DMS79 (cell line): Measurements from ENCODE around the gene GNAT3.

Experiments used
- DNase-seq: peaks from one replicate; lab custom pipeline; 2025; lab: John Stamatoyannopoulos, UW

The GNAT3 gene

DNA sequence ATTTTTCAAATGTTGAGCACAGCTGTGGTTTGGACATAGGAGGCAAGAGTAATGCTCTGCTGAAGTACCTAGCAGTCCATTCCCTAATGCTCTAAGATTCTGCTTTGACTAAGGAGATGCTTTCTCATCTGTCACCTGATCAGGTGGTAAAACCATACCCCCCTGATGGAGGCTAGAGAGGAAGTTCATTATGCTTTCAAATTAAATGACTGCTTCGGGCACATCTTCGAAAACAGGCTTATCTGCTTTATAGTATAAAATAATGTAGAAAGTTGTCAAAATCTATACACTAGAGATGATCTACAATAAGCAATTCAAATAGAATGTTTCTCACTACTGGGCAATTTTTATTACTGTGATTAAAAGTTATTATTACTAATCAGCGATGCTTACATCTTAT, at the start of gene GNAT3:
GNAT3 (minus strand) TSS at position 101 of the 400 bp plus-strand sequence. CDS start 138 bp downstream, outside the sequence.
- DNase-seq = no peak

DNA sequence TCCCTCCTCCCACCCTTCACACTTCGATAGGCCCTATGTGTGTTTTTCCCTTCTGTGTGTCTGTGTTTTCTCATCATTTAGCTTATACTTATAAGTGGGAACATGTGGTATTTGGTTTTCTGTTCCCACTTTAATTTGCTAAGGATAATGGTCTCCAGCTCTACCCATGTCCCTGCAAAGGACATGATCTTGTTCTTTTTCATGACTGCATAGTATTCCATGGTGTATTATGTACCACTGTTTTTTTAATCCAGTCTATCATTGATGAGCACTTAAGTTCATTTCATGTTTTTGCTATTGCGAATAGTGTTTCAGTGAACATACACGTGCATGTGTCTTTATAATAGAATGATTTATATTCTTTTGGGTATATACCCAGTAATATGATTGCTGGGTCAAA, 46.3 kb upstream of the GNAT3 start:
- DNase-seq = no peak

DNA sequence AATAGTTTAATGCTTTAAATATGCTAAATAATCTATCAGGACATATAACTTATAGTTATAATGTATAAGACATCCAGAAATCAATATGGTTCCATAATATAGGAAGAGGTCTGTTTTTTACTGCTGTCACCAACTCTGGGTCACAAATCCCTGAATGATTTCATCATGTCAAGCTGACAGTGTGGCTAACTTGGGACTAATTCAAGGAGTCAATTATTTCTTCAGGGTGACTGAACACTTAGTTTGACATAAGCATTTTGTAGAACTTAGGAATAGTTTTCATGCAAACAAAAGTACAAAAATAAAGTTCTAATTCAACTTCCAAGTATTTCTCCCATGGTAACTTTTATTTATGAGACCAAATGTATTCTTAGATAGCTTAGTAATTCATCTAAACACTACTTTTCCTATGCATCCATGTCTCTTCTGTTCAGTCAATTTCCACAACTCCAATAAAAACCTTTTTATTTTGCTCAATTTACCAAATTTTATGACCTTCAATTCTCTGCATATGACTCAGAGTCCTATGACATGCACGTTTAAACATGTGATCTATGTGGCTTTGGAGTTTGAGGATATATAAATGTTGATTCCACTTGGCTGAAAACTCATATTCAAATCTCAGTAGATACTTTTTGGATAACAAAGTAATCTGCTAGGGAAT, 40.3 kb upstream of the GNAT3 start:
- no peak for DNase-seq

DNA sequence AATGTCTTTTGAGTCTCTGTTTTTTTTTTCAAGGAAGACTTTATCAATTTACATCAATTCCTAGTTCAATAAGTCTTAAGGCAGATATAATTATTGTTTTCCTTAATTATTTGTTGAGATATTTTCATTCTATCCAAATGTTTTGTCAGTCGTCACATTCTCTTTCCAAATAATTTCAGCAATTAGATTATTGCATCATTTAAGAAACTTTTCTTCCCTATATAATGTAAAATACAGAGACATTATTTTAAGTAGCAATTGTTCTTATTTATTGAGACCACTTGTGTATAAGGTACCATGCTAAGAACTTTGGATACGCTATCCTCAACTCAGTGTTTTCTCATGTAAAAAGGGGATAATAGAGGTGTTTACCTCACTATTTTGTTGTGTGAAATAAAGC, 38.1 kb upstream of the GNAT3 start:
- no peak for DNase-seq

DNA sequence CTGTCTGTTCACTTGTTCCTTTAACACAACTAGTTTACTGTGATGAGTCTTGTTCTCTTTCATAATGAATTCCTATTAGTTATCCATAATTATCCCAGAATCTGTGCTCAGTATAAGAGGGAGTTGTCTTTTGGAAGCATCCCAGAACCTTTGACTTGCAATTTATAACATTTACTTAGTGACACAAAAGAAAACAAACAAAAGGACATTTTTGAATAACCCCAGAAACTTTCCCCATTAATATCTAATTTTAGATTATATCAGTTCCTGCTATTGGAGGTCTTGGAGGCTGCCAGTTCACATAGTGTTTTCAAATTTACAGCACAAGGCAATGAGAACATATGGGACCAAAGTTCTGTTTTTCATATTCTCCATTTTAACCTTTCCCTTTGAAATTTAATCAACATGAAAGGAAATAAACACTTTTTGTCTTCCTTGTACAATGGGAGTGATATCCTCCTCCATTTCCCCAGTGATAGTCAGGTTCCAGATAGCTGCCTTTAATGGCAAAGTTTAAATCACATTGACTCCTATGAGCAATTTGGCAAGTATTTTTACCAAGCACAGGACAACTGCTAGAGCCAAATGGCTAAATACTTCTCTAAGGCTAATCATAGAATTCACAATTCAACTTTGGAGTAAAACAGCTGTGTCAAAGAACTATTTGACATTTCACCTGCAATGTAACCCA, 37.1 kb upstream of the GNAT3 start:
- no peak for DNase-seq

DNA sequence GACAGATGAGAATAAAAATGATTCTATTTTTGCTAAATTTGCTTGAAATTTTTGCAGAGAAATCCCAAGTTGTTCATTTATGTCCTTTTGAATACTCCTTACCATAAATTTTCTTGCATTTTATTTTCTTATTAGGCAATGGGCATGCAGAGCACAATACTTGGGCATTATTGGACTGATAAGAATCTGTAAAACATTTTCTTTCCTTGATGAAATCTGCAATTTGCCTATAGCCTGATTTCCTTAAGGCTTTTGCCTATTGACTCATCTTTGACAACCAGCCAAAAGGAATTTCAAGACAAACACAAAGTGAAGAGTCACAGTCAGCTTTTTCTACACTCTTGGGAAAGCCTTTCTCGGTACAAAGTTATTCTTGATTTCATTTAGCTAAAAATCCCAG, 30.5 kb upstream of the GNAT3 start:
- no peak for DNase-seq

DNA sequence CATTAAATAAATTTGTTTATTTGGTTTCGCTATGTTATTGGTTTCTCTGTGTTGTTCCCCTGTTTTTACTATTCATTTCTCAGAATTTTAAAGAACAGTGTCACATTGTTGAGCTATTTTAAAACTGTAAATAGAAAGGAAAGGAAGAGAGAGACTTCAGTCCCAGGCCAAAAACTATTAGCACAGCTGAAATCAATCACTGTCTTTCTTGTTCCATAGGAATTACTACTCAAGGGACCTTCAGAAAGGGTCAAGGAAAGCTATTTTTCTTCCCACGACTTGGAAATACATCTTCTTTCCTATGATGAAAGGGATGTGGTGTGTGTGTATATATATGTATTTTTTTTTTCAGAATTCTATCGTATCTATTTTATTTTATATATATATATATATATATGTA, 29.0 kb upstream of the GNAT3 start:
- DNase-seq = no peak

DNA sequence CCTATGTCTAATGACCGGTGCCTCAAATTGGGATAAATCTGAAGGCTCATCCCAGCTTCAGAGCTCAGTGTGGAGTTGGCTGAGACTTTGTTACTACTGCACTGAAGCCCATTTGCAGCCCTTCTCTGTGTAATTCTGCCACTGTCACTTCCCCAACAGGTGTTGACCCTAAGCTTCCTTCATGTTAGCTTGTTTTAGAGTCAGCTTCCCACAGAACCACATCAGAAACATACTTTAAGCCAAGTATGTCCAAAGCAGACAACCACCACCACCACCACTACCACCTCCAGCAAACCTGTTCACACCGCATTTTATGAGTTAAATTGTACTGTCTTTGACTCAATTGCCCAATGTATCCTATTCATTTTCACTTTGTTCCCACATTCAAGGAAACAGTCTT, 25.2 kb upstream of the GNAT3 start:
- no peak for DNase-seq

DNA sequence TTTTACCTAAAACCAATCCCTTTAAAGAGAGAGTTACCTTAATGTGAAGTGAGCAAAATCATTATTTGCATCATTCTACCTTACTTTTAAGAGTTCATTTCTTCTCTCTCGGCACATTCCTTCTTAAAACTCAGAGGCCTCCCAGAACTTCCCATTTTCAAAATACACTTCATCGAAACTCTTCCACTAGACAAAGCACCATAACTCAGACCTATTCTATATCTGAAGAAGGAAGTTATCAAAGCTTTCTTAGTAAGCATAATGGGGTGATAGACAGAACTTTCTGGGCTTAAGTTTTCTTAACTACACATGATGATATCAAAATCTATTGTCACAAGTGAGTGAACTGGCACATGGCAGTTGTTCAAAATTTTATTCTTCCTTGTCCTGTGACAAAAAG, 24.6 kb upstream of the GNAT3 start:
- DNase-seq = no peak

DNA sequence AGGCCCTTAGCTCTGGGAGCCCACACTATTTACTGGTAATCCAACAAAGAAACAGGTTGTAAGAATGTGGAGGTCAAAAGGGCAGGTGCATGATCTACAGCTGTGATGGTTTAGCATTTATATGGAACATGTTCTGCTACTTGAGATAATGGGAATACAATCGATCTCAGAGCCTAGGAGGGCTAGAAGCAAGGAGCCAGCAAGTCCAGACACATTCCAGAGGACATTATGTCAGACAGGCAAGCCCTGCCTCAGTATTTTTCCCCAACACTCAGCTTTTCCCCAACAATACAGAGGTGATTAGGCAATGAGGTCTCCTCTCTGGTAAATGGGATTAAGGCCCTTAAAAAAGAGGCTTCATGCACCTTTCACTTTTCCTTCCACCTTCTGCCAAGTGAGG, 21.4 kb upstream of the GNAT3 start:
- no peak for DNase-seq

DNA sequence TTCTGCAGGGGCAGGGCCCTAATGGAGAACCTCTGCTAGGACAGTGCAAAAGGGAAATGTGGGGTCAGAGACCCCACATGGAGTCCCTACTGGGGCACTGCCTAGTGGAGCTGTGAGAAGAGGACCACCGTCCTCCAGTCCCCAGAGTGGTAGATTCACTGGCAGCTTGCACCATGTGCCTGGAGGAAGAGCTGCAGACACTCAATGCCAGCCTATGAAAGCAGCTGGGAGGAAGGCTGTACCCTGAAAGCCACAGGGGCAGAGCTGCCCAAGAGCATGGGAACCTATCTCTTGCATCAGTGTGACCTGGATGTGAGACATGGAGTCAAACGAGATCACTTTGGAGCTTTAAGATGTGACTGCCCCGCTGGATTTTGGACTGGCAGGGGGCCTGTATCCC, 20.3 kb upstream of the GNAT3 start:
- no peak for DNase-seq

DNA sequence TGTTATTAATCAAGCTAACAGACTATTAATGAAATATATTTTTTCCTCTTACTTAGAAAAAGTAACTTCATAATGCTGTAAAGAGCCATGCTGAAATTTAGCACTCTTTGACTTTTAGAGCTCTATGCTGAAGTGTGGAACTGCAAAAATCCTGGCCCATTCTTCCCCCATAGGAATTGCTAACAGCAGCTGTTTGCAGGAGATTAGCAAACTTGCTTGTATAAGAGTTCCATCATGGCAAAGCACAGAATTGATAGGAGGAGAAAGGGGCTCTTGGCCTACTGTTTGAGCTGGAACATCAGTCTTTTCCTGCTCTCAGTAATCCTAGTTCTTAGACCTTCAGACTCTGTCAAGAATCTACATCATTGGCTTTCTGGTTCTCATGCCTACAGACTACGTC, 18.3 kb upstream of the GNAT3 start:
- no peak for DNase-seq

DNA sequence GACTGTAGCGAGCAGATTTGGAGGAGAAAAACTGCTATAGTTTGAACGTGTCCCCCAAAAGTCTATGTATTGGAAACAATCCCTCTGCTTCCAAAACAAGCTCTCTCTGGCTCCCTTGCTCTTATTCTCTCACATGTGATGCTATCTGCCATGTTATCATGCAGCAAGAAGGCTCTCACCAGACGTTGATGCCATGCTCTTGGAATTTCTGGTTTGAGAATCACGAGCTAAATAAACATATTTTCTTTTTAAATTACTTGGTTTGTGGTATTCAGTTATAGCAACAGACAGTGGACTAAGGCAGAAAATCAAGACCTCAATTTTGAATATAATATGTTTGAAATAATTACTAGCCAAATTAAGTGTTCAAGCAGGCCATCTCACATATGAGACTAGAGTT, 17.5 kb upstream of the GNAT3 start:
- DNase-seq = no peak

DNA sequence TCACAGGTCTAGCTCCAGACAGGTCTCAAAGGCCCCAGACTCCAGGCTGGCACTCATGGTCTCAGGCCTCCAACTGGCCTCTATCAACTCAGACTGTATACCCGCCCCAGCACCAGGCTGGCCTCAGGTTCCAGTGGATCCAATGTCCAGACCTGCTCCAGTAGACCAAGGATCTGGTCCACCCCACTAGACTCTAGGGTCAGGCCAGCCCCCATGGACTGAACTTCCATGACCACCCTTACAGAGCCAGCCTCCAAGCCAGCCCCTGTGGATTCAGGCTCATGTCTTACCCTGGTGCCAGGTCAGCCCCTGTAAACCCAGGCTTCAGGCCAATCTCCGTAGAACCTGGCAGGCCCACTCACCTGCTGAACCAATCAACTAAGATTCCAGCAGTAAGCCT, 16.8 kb upstream of the GNAT3 start:
- no peak for DNase-seq

DNA sequence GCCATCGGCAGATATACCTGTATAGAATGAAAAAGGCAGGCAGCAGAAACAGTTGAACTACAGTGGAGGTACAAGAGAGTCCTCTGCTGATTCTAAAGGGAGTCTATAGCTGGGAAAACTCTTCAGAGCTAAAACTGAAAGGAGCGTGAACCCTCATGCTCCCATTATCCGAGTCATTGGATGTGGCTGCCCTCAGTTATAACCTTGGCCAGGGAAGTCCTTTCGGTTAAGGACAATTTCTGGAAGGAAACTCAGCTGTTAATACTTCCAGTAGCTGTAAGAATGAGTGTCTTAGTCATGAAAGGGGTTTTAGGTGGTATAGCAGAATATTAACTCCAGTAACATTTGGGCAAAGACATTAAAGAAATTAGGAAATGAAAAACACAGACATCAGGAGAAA, 14.6 kb upstream of the GNAT3 start:
- no peak for DNase-seq

DNA sequence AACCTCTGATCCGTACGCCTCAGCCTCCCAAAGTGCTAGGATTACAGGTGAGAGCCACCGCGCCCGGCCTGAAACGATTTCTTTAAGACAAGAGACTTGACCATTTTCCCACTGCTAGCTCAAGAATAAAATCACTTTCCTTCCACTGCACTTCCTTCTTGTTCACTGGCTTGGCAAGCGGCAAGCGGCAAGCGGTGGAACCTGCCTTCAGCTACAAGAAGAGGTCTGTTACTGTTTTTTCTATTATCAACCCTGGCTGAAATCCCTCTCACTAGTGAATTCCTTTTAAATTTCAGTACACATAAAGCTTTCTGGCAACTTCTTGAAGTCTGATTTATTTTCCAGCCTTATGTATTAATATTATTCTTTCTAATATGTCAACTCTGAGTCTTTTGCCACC, 12.8 kb upstream of the GNAT3 start:
- DNase-seq = no peak

DNA sequence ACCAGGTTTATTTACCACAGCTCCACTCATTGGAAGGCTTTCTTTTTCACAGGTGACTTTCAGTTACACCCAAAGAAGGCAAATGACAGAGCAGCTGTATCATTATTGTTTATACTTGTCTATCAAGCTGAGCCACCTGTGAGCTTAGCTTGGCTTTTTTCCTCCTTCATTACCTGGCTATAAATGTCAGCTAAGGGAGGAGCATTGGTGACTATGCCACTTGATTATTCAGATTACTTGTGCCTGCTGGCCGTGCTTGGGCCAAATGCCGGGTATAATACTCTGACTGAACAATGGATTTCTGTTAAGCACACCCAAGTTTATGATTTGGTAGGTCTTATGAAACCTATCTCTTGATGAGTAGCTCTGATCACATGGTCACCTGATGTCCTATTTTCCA, 9.9 kb upstream of the GNAT3 start:
- no peak for DNase-seq

DNA sequence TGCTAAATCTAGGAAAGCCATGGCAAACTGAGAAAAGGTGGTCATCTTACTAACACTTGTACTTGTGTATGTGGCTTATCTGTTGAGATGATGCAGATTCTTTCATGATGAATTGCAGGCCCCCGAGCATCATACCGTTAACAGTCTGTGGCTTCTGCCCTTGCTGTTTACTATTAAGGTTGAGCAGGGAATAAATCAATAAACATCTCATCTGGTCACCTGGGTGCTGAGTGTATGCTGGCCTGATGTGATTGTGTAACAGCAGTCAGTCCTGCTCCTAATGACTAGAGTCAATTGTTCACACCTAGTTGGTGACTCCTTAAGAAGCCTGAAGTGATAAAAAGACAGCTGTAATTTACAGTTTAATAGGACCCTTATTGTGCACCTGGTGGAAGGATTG, 8.3 kb upstream of the GNAT3 start:
- DNase-seq = no peak

DNA sequence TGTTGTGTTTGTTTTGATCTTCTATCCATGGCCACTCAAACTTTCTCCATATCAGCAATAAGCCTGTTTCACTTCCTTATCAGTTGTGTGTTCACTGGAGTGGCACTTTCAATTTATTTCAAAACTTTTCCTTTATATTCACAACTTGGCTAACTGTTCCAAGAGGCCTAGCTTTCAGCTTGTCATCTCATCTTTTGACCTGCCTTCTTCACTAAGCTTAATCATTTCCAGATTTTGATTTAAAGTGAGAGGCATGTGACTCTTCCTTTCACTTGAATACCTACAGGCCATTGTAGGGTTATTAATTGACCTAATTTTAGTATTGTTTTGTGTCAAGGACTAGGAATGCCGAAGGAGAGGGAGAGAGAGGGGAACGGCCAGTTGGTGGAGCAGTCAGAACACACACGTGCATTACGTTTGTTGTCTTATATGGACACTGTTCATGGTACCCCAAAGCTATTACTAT, 5.5 kb upstream of the GNAT3 start:
- no peak for DNase-seq

DNA sequence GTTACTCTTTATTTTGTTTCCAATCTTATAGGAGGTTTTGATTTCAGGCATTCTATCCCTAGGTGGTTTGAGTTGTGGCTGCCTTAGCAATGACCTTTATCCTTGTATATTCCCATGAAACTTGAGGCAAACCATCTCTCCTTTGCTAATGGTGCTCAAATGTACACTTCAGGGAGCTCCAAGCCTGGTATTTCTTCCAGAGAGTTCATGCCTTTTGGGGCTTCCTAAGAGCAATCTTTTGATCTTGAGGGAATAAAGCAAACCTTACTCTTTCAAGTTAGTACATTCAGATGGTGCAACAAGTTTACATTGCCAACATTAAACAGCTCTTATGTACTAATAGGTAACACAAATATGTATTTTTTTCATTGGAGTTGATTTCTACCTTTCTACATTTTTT, 3.4 kb upstream of the GNAT3 start:
- no peak for DNase-seq

DNA sequence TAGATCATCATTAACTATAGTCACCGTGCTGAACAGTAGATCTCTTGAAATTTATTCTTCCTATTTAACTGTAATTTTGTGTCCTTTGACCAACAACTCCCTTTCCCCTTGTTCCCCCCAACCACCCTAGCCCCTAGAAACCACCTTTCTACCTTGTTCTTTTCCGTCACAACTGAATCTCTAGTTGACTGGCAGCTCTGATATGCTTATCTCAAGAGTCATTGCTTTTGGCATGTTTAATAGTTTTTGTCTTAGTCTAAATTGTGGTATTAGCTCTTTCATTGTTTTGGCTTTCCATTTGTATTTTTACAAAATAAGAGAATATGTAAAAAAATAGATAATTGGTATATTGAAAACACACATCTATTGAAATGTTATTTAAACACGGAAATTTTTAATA, 1.8 kb downstream of the GNAT3 start:
- DNase-seq = no peak

DNA sequence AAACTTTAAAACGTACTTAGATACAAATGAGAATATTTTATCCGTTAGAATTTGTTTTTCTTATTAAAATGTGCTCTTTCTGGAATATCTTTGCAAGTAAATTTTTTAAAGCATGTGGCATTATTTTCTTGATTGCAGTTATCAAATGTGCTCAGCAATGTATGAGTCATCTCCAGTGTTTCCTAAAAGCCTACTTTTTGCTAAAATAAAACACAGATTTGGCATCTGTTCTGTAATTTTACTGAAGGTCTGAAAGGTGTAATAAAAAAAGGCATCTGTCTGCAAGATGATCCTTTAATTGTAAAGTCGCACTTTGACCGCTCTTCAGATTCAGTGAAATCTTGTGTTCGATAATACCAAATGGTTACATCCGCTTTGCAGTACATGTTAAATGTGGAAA, 3.4 kb downstream of the GNAT3 start:
- DNase-seq = no peak

DNA sequence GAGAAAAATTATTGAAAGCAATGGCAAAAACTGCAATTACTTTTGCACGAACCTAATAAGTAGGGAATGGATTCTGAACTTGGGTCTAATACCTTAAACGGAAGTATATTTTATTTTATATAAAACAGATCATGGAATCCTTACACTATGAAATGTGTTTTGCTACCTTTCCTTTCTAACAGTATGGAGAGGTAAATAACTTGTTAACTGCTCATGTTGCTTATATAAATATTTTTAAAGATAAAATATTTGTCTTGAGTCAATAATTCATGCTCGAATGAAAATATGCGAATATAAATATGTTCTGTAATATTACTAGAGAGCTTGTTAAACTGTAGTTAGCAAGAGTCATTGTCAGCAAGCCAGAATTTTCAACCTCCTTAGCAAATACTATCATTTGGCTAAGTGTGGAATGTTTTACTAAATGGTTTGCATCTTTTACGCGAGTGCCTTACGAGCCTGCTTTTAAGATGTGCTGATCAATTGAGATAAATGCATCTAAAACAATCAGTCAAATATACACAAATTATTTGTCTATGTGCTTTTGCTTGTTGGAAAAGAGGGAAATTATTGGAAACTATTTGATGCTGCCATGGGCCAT, 5.9 kb downstream of the GNAT3 start:
- DNase-seq = no peak

DNA sequence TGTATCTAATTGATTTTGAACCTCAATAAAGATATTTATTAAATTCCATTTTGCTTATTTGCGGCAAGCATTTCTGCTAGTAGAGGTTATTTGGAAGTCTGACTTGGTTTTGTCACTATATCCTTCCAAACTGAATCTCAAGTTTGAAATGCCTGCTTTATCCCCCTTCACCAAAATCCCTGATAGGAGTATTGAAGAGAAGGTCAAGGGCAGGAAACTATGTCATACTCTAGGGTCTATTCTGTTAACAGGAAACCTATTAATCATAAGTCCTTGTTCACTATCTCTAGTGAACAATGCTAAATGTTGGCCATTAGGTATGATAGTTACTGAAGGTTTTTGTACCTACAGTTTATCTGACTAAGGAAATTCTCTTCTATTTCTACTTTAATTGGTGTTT, 11.5 kb downstream of the GNAT3 start:
- DNase-seq = no peak
